Fibroblast of villous mesenchyme (primary cell): Measurements from ENCODE around the gene BCOR. TPM values are rescaled to one million over a fixed set of nuclear protein-coding genes. Genes with fewer than 3 reads are reported as not detected.

Experiments used
- DNase-seq: peaks from one replicate; pipeline ENCODE4 v3.0.0-alpha.2; 2010; ENCODE audit warnings: low read depth
- H3K4me3 ChIP-seq: 2 replicates; pipeline ENCODE4 v1.5.1; 2011; ENCODE audit warnings: low read depth, mild to moderate bottlenecking, low read length
- CTCF ChIP-seq: IDR thresholded peaks from 2 replicates; pipeline ENCODE4 v1.5.1; 2012; ENCODE audit warnings: low read depth, mild to moderate bottlenecking, low read length; ENCODE audit not compliant: insufficient read depth
- total RNA-seq: library from RNA; depleted of rRNA; stranded (reverse); fragments of >200 nt; gene quantifications from 2 replicates; pipeline ENCODE4 v1.2.3, GENCODE V29; 2012

BCOR gene
- total RNA-seq, 1 donor: 24.2 TPM

- DNase-seq: no peak
- no peak for TF ChIP-seq CTCF
Observed at GRCh38 chrX:40064055-40064597, 33.6 kb downstream of the BCOR start.

GRCh38 chrX:40063555-40063954 lies 34.2 kb downstream of the BCOR start:
- DNase-seq: no peak
- no peak overlapping the region for H3K4me3 ChIP-seq
- no peak for TF ChIP-seq CTCF

More at GRCh38 chrX:40064055-40064597, 33.6 kb downstream of the BCOR start:
- H3K4me3 ChIP-seq: no peak overlapping the region

- H3K4me3 ChIP-seq: no peak overlapping the region
- TF ChIP-seq CTCF: no peak
- no peak for DNase-seq
Observed at GRCh38 chrX:40062525-40063155, 35.1 kb downstream of the BCOR start.

- H3K4me3 ChIP-seq: no peak overlapping the region
- no peak for DNase-seq
- no peak for TF ChIP-seq CTCF
Observed at GRCh38 chrX:40061871-40062524, 35.8 kb downstream of the BCOR start.

- no peak overlapping the region for H3K4me3 ChIP-seq
- no peak for TF ChIP-seq CTCF
- no peak for DNase-seq
Observed at GRCh38 chrX:40061005-40061404, 36.8 kb downstream of the BCOR start.

- H3K4me3 ChIP-seq: no peak overlapping the region
- no peak for TF ChIP-seq CTCF
- DNase-seq: no peak
Observed at GRCh38 chrX:40060356-40060845, 37.4 kb downstream of the BCOR start.
